GM23248 (cell line): ENCODE data around the gene AARSD1. TPM values are rescaled to one million over a fixed set of nuclear protein-coding genes. Genes with fewer than 3 reads are reported as not detected.

Source experiments
- DNase-seq: peaks from one replicate; pipeline ENCODE4 v3.0.0-alpha.2; 2015
- H2AFZ ChIP-seq: fragments of 200-600 bp; sonication (generic); 2 replicates; pipeline ENCODE4 v1.6.1; 2016; ENCODE audit warnings: antibody characterized with exemption
- H3F3A ChIP-seq: fragments of 200-600 bp; sonication (generic); 2 replicates; pipeline ENCODE4 v1.6.1; 2016; ENCODE audit warnings: mild to moderate bottlenecking, antibody characterized with exemption, mixed run types; ENCODE audit not compliant: insufficient read depth
- H3K27ac ChIP-seq: fragments of 200-600 bp; sonication (generic); 2 replicates; pipeline ENCODE4 v1.5.1; 2016; ENCODE audit warnings: mild to moderate bottlenecking
- H3K27me3 ChIP-seq: fragments of 200-600 bp; sonication (generic); replicated peaks from 2 replicates; pipeline ENCODE4 v1.6.1; 2016; ENCODE audit warnings: mild to moderate bottlenecking; ENCODE audit not compliant: insufficient read depth
- H3K36me3 ChIP-seq: fragments of 200-600 bp; sonication (generic); 2 replicates; pipeline ENCODE4 v1.6.1; 2016; ENCODE audit warnings: low read depth, mild to moderate bottlenecking
- H3K4me1 ChIP-seq: fragments of 200-600 bp; sonication (generic); 2 replicates; pipeline ENCODE4 v1.6.1; 2016; ENCODE audit warnings: mild to moderate bottlenecking; ENCODE audit not compliant: insufficient read depth
- H3K4me2 ChIP-seq: fragments of 200-600 bp; sonication (generic); one replicate; pipeline ENCODE4 v1.6.1; 2016; ENCODE audit warnings: mild to moderate bottlenecking; ENCODE audit not compliant: unreplicated experiment
- H3K4me3 ChIP-seq: fragments of 200-600 bp; sonication (generic); 2 replicates; pipeline ENCODE4 v1.5.1; 2016; ENCODE audit warnings: mild to moderate bottlenecking
- H3K79me2 ChIP-seq: fragments of 200-600 bp; sonication (generic); 2 replicates; pipeline ENCODE4 v1.6.1; 2016; ENCODE audit warnings: mild to moderate bottlenecking; ENCODE audit not compliant: insufficient read depth
- H3K9ac ChIP-seq: fragments of 200-600 bp; sonication (generic); 2 replicates; pipeline ENCODE4 v1.6.1; 2016; ENCODE audit warnings: mild to moderate bottlenecking
- H3K9me2 ChIP-seq: fragments of 200-600 bp; sonication (generic); 2 replicates; pipeline ENCODE4 v1.6.1; 2016; ENCODE audit warnings: mixed run types, mild to moderate bottlenecking, moderate library complexity; ENCODE audit not compliant: insufficient read depth
- H3K9me3 ChIP-seq: fragments of 200-600 bp; sonication (generic); one replicate; pipeline ENCODE4 v1.6.1; 2017; ENCODE audit warnings: low read depth
- H4K20me1 ChIP-seq: fragments of 200-600 bp; sonication (generic); 2 replicates; pipeline ENCODE4 v1.6.0; 2016; ENCODE audit not compliant: insufficient read depth
- EZH2 ChIP-seq: fragments of 200-600 bp; sonication (generic); IDR thresholded peaks from 2 replicates; pipeline ENCODE4 v1.6.1; 2018; ENCODE audit warnings: antibody characterized with exemption, mild to moderate bottlenecking; ENCODE audit not compliant: insufficient read depth, poor library complexity, severe bottlenecking
- EZH2phosphoT487 ChIP-seq: fragments of 200-600 bp; sonication (generic); IDR thresholded peaks from 2 replicates; pipeline ENCODE4 v1.6.1; 2018; ENCODE audit warnings: antibody characterized with exemption, moderate library complexity, mild to moderate bottlenecking, low read depth; ENCODE audit not compliant: insufficient read depth
- WGBS, 2 experiments: methylation state at CpG; one replicate each; pipeline ENCODE4 v1.1.6; 2015 to 2017; ENCODE audit warnings: low lambda C conversion rate in 2 of 2, low coverage in 1 of 2; ENCODE audit errors: missing lambda C conversion rate in 2 of 2; 5-methylcytosine and 5-hydroxymethylcytosine counted together
- in situ Hi-C: fragments of 300-500 bp; cut with MboI; formaldehyde crosslinking; loops from 2 replicates; pipeline ENCODE4 v1.15.0; 2020
- polyA plus RNA-seq: library from polyadenylated mRNA; unstranded; fragments of >200 nt; fragmentation: Nextera tagmentation; extraction: Ambion mirVana; gene quantifications from 2 replicates; pipeline ENCODE4 v1.2.1, GENCODE V29; 2016
- small RNA-seq: library from RNA; depleted of rRNA; stranded (forward); fragments of <200 nt; gene quantifications from one replicate; pipeline ENCODE3, GENCODE V24; 2014; ENCODE audit warnings: low read depth, low replicate concordance
- total RNA-seq: library from RNA; depleted of rRNA; stranded (reverse); fragments of >200 nt; shearing (Covaris generic); gene quantifications from 2 replicates; pipeline ENCODE4 v1.2.3, GENCODE V29; 2014; rRNA removed

Gene AARSD1
- total and polyA plus RNA-seq, 2 experiments from 2014 or later, result 24.9 to 46.1 TPM

DNA sequence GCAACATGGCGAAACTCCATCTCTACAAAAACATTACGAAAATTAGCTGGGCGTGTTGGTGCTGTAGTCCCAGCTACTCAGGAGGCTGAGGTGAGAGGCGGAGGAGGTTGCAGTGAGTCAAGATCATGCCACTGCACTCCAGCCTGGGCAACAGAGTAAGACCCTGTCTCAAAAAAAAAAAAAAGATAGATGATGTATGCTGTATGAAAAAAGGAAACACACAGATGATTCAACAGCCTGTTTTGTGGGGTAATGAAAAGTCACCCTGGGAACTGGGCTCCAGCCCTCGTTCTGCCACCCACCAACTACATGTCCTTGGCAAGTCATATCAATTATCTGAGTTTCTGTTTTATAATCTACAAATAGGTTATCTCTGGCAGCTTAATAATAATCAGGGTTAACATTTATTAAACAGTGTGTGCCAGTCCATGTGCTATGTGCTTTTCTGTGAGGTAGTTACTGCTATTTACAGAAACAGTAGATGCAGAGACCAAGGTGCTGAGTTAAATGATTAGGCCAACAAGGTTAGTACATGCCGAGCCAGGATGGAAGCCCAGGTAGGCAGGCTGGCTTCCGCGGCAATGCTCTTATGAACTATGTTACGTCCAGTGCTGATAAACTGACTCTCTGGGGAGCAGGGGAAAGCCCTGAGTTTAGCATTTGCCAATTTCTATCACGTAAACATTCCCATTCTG lies 62.6 kb downstream of the AARSD1 start:
- Histone ChIP-seq H3K9ac (no peak overlapping the region), H3K9me2 (no peaks in the 10 kb centered on the region), H2AFZ (no peak overlapping the region), H3K4me1 (no peaks in the 10 kb centered on the region), H3K4me2 (no peak overlapping the region), H3K79me2 (no peaks in the 10 kb centered on the region), H4K20me1 (no peaks in the 10 kb centered on the region), H3K4me3 (no peak overlapping the region), H3K27ac (no peak overlapping the region), H3K27me3 (peaks cover 6% of the 10 kb centered on the region), H3F3A (no peaks in the 10 kb centered on the region), H3K9me3 (no peaks in the 10 kb centered on the region), H3K36me3 (no peaks in the 10 kb centered on the region)
- in situ Hi-C loops, result no loop called here
- DNase-seq, result no peak
- 79% methylated on average over 10 of the region's 10 CpGs for WGBS, 2 experiments
- no peak for TF ChIP-seq EZH2phosphoT487
- TF ChIP-seq EZH2, result no peak

Small RNAs within 50 kb of the gene (small RNA-seq; reads per million reads assigned to genes)
- gene AARSD1, result not detected
- not detected for gene RF00561

Other genes with a start within 250 kb of the AARSD1 start
- gene EZH1, start 219.4 kb downstream of the AARSD1 start, total RNA-seq, result 22.4 and 22.5 TPM in 2 replicates
- 19.9 and 22.8 TPM in 2 replicates for gene EZH1, start 219.4 kb downstream of the AARSD1 start, polyA plus RNA-seq
- gene RAMP2, start 203.2 kb downstream of the AARSD1 start, total RNA-seq, result 3.7 TPM in 1 of 2 replicates, not detected in the other
- gene RAMP2, start 203.2 kb downstream of the AARSD1 start, polyA plus RNA-seq, result 2.3 and 2.4 TPM in 2 replicates
- gene VPS25, start 191.0 kb downstream of the AARSD1 start, total RNA-seq, result 93.0 and 96.0 TPM in 2 replicates
- gene VPS25, start 191.0 kb downstream of the AARSD1 start, polyA plus RNA-seq, result 103 TPM in 2 replicates
- gene WNK4, start 183.8 kb downstream of the AARSD1 start, total RNA-seq, result 3.0 and 3.4 TPM in 2 replicates
- 11.4 and 12.6 TPM in 2 replicates for gene WNK4, start 183.8 kb downstream of the AARSD1 start, polyA plus RNA-seq
- 39.1 and 48.0 TPM in 2 replicates for gene COA3, start 165.8 kb downstream of the AARSD1 start, total RNA-seq
- 125 TPM in 2 replicates for gene COA3, start 165.8 kb downstream of the AARSD1 start, polyA plus RNA-seq
- gene CNTD1, start 165.6 kb downstream of the AARSD1 start, total RNA-seq, result not detected in 2 replicates
- 0.14 and 0.71 TPM in 2 replicates for gene CNTD1, start 165.6 kb downstream of the AARSD1 start, polyA plus RNA-seq
- 134 and 191 TPM in 2 replicates for gene BECN1, start 140.2 kb downstream of the AARSD1 start, total RNA-seq
- 105 and 117 TPM in 2 replicates for gene BECN1, start 140.2 kb downstream of the AARSD1 start, polyA plus RNA-seq
- gene PSME3, start 131.1 kb downstream of the AARSD1 start, total RNA-seq, result 88.1 and 104 TPM in 2 replicates
- gene PSME3, start 131.1 kb downstream of the AARSD1 start, polyA plus RNA-seq, result 170 and 176 TPM in 2 replicates
- 0.13 and 0.22 TPM in 2 replicates for gene AOC2, start 119.9 kb downstream of the AARSD1 start, total RNA-seq
- gene AOC2, start 119.9 kb downstream of the AARSD1 start, polyA plus RNA-seq, result 0.09 and 0.14 TPM in 2 replicates
- 0.13 TPM in 1 of 2 replicates, not detected in the other for gene AOC3, start 113.3 kb downstream of the AARSD1 start, total RNA-seq
- 0.05 TPM in 1 of 2 replicates, not detected in the other for gene AOC3, start 113.3 kb downstream of the AARSD1 start, polyA plus RNA-seq
- not detected in 2 replicates for gene G6PC1, start 63.7 kb downstream of the AARSD1 start, total RNA-seq
- not detected in 2 replicates for gene G6PC1, start 63.7 kb downstream of the AARSD1 start, polyA plus RNA-seq
- not detected in 2 replicates for gene PTGES3L, start 15.6 kb upstream of the AARSD1 start, total RNA-seq
- gene PTGES3L, start 15.6 kb upstream of the AARSD1 start, polyA plus RNA-seq, result 0.62 and 0.90 TPM in 2 replicates
- gene RUNDC1, start 16.1 kb upstream of the AARSD1 start, total RNA-seq, result 6.4 and 8.0 TPM in 2 replicates
- gene RUNDC1, start 16.1 kb upstream of the AARSD1 start, polyA plus RNA-seq, result 7.6 and 9.3 TPM in 2 replicates
- 928 and 1,286 TPM in 2 replicates for gene RPL27, start 34.0 kb upstream of the AARSD1 start, total RNA-seq
- 1,038 and 1,095 TPM in 2 replicates for gene RPL27, start 34.0 kb upstream of the AARSD1 start, polyA plus RNA-seq
- gene IFI35, start 42.3 kb upstream of the AARSD1 start, total RNA-seq, result 21.8 and 27.7 TPM in 2 replicates
- 23.3 and 27.6 TPM in 2 replicates for gene IFI35, start 42.3 kb upstream of the AARSD1 start, polyA plus RNA-seq
- gene VAT1, start 57.9 kb upstream of the AARSD1 start, total RNA-seq, result 215 and 238 TPM in 2 replicates
- 223 and 243 TPM in 2 replicates for gene VAT1, start 57.9 kb upstream of the AARSD1 start, polyA plus RNA-seq
- 0.11 TPM in 1 of 2 replicates, not detected in the other for gene RND2, start 60.8 kb upstream of the AARSD1 start, total RNA-seq
- 0.18 and 0.30 TPM in 2 replicates for gene RND2, start 60.8 kb upstream of the AARSD1 start, polyA plus RNA-seq
- gene BRCA1, start 160.9 kb upstream of the AARSD1 start, total RNA-seq, result 13.6 and 21.6 TPM in 2 replicates
- 11.7 and 12.7 TPM in 2 replicates for gene BRCA1, start 160.9 kb upstream of the AARSD1 start, polyA plus RNA-seq
- gene NBR1, start 206.8 kb upstream of the AARSD1 start, total RNA-seq, result 109 and 121 TPM in 2 replicates
- 71.5 and 71.6 TPM in 2 replicates for gene NBR1, start 206.8 kb upstream of the AARSD1 start, polyA plus RNA-seq
- gene TMEM106A, start 247.4 kb upstream of the AARSD1 start, total RNA-seq, result 10.2 and 15.4 TPM in 2 replicates
- gene TMEM106A, start 247.4 kb upstream of the AARSD1 start, polyA plus RNA-seq, result 5.1 and 5.9 TPM in 2 replicates